ENCODE results near the gene SLC45A3. TPM values are rescaled to one million over a fixed set of nuclear protein-coding genes. Genes with fewer than 3 reads are reported as not detected.

Gene SLC45A3
- total RNA-seq, 4 donors from 2014 or later, result 0.84 to 1.3 (median 1.1) TPM

DNA sequence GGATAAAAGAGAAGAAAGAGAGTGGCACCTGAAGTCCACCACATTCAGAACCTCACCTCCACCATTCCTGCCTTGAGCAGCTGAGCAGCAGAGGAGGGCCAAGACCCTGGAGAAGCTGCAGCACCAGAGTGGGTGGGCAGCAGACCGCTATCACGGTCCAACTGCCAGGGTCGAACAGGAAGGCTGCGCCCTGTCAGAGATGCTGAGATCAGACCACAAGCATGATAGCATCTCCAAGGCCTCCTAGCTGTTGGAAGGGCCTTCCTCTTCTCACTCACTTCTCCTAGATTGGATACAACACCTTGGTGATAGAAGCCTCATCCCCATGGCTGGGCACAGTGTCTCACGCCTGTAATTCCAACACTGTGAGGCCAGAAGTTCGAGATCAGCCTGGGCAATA lies 12.1 kb upstream of the SLC45A3 start:
- no peaks in the 10 kb centered on the region for H3K4me1 ChIP-seq
- no peak for TF ChIP-seq POLR2A (IDR thresholded peaks at IDR 0.05)
- no peak for TF ChIP-seq POLR2AphosphoS5 (IDR thresholded peaks at IDR 0.05)
- no peak for TF ChIP-seq EP300 (IDR thresholded peaks at IDR 0.05)
- TF ChIP-seq, protein P1, sequence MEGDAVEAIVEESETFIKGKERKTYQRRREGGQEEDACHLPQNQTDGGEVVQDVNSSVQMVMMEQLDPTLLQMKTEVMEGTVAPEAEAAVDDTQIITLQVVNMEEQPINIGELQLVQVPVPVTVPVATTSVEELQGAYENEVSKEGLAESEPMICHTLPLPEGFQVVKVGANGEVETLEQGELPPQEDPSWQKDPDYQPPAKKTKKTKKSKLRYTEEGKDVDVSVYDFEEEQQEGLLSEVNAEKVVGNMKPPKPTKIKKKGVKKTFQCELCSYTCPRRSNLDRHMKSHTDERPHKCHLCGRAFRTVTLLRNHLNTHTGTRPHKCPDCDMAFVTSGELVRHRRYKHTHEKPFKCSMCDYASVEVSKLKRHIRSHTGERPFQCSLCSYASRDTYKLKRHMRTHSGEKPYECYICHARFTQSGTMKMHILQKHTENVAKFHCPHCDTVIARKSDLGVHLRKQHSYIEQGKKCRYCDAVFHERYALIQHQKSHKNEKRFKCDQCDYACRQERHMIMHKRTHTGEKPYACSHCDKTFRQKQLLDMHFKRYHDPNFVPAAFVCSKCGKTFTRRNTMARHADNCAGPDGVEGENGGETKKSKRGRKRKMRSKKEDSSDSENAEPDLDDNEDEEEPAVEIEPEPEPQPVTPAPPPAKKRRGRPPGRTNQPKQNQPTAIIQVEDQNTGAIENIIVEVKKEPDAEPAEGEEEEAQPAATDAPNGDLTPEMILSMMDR (IDR thresholded peaks at IDR 0.05), result no peak
- no peaks in the 10 kb centered on the region for H3K36me3 ChIP-seq
- ATAC-seq, result no peak
- H3K9me3 ChIP-seq, result no peaks in the 10 kb centered on the region
- no peak overlapping the region for H3K27ac ChIP-seq
- 100% methylated on average over 1 to 2 of the region's 6 CpGs for WGBS, 2 donors (ENCODE audit: low coverage in 1 of 2)
- no peaks in the 10 kb centered on the region for H3K27me3 ChIP-seq
- no peak overlapping the region for H3K4me3 ChIP-seq

DNA sequence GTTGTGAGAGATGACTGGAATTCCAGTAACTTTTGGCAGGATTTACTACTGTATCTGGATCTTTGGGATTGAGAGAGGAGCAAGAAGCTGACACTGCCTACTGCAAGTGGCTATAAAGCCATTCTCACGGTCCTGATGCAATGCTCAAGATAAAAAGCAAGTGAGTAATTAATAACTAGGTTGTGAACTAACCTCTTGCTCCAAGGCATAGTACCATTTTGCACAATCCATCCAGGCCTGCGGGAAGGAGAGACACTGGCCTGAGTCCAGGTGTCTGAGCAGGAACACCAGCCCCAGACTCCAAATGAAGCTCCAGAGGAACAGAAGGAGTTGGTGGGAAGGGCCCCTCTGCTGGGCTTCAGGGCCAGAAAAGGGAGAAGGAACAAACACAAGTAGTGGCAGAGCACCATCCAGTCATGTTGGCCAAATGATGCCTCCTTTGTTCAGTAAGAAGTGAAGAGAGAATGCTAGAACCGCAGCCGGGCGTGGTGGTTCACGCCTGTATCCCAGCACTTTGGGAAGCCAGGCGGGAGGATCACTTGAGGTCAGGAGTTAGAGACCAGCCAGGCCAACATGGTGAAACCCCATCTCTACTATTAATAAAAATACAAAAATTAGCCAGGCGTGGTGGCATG lies 9.9 kb upstream of the SLC45A3 start:
- no peak overlapping the region for H3K4me3 ChIP-seq
- WGBS, 2 donors (ENCODE audit: low coverage in 1 of 2), result 22 to 76% methylated on average over 1 to 6 of the region's 8 CpGs

GRCh38 chr1:205689479-205689878 lies 9.2 kb upstream of the SLC45A3 start:
- H3K9me3 ChIP-seq, result no peaks in the 10 kb centered on the region
- no peak overlapping the region for H3K27ac ChIP-seq
- 88 to 92% methylated on average over 2 to 5 of the region's 5 CpGs for WGBS, 2 donors (ENCODE audit: low coverage in 1 of 2)
- no peak for TF ChIP-seq POLR2A (IDR thresholded peaks at IDR 0.05)
- no peak for TF ChIP-seq EP300 (IDR thresholded peaks at IDR 0.05)
- no peak for TF ChIP-seq POLR2AphosphoS5 (IDR thresholded peaks at IDR 0.05)
- TF ChIP-seq, protein P1 (IDR thresholded peaks at IDR 0.05), result no peak
- no peak for ATAC-seq
- no peak overlapping the region for H3K4me3 ChIP-seq
- no peaks in the 10 kb centered on the region for H3K36me3 ChIP-seq
- H3K27me3 ChIP-seq, result no peaks in the 10 kb centered on the region
- H3K4me1 ChIP-seq, result no peaks in the 10 kb centered on the region

More for the DNA sequence above, 9.9 kb upstream of the SLC45A3 start:
- H3K4me1 ChIP-seq, result no peaks in the 10 kb centered on the region
- H3K27ac ChIP-seq, result no peak overlapping the region
- ATAC-seq, result no peak
- TF ChIP-seq, protein P1 (IDR thresholded peaks at IDR 0.05), result no peak
- TF ChIP-seq POLR2A (IDR thresholded peaks at IDR 0.05), result no peak
- no peaks in the 10 kb centered on the region for H3K9me3 ChIP-seq
- no peaks in the 10 kb centered on the region for H3K36me3 ChIP-seq
- no peaks in the 10 kb centered on the region for H3K27me3 ChIP-seq

DNA sequence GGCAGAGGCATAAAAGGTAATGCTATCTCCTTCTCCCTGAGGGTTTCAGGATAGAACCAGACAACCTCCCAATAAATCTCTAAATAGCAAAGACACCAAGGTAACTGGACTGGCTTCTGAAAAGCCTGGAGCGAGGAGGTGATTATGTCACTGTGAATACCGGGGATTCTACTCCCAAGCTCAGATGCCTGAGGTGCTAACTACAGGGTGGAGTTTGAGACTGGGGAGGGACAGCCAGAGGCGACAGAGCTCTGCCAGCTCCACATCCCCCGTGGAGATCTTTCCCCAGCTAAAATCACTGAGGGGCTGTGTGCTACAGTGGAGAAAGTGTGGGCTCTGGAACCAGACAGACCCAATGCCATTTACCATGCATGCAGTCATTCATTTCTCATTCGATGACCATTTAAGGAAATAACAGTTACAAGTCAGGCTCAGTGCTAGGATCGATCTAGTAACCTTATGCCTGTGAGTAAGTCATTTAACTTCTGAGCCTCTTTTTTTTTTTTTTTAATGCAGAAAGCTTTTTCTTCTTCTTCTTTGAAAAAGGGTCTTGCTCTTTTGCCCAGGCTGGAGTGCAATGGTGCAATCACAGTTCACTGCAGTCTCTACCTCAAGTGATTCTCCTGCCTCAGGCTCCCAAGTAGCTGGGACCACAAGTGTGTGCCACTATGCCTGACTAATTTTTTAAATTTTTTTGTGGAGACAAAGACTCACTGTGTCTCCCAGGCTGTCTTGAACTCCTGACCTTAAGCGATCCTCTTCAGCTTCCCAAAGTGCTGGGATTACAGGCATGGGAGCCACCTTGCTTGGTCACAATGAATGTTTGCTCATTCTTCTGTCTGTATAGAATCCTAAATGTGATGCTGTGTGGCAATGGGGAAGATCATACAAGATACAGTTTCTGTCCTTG lies 8.1 kb upstream of the SLC45A3 start:
- H3K9me3 ChIP-seq, result no peaks in the 10 kb centered on the region
- no peak for ATAC-seq
- TF ChIP-seq, protein P1 (IDR thresholded peaks at IDR 0.05), result no peak
- no peak for TF ChIP-seq EP300 (IDR thresholded peaks at IDR 0.05)
- no peak for TF ChIP-seq POLR2A (IDR thresholded peaks at IDR 0.05)
- TF ChIP-seq POLR2AphosphoS5 (IDR thresholded peaks at IDR 0.05), result no peak
- H3K27me3 ChIP-seq, result no peaks in the 10 kb centered on the region
- H3K36me3 ChIP-seq, result no peaks in the 10 kb centered on the region
- no peak overlapping the region for H3K27ac ChIP-seq
- H3K4me3 ChIP-seq, result no peak overlapping the region
- H3K4me1 ChIP-seq, result no peaks in the 10 kb centered on the region
- WGBS, 2 donors (ENCODE audit: low coverage in 1 of 2), result 64 to 77% methylated on average over 3 to 7 of the region's 7 CpGs
